NCI-H2227 (cell line): ENCODE measurements around the gene ACTR6.
A peak's percentile ranks its signal among the peaks of the same experiment; 100 is the strongest.
"Not testable (repeated sequence)": the region's sequence is repeated elsewhere in the genome, so short reads cannot be mapped to it uniquely, and the experiment has no call there.

Experiments
- DNase-seq: peaks from one replicate; lab custom pipeline; 2025; ENCODE audit not compliant: unreplicated experiment; lab: John Stamatoyannopoulos, UW

Gene ACTR6

DNA sequence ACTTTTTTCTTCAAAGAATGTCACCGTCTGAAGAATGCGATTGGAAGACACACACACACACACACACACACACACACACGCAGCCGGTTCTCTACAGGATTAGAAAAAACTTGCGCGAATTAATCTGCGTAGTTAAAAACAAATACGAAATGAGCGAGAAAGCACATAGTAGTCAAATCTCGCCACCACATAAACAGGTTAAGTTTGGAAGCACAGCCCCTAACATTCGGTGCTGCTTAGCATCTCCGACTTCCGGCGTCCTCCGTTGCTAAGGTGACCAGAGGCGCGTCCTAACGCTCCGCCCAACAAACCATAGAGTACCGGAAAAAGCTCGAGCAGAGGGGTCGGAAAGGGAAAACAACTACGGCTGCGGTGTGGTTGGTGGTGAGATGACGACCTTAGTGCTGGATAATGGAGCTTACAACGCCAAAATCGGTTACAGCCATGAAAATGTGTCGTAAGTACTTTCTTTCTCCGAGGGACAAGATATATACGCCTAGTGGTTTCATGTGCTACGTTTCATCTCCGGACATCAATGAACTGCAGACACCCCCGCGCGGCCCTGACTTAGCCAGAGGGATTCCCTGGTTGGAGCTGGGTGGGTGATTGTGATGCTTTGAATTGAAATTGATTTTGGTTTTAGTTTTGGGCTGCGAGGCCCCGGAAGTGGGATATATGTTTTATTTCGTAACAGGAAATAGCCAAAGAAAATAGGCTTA, at the start of gene ACTR6:
ACTR6 (plus strand) TSS at position 353 of the 719 bp plus-strand sequence; CDS start at position 390, 37 bp downstream.
- peak; percentile 98 for DNase-seq

DNA sequence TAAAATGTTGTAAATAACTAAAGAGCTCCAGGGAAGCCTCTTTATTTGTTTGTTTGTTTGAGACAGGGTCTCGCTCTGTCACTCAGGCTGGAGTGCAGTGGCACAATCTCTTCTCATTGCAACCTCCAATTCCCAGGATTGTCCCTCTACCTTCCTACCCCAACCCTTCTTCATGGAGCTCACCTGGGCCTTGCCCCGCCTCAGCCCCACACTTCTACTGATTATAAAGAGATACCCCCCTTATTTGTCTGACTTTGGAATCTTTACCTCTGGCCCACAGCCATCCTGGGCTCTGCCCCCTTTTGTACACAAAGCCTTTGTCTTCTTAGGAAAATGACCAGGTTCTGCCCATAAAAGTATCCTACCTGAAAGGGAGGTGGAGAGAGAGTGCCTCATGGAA, 48.8 kb upstream of the ACTR6 start:
- no peak for DNase-seq

DNA sequence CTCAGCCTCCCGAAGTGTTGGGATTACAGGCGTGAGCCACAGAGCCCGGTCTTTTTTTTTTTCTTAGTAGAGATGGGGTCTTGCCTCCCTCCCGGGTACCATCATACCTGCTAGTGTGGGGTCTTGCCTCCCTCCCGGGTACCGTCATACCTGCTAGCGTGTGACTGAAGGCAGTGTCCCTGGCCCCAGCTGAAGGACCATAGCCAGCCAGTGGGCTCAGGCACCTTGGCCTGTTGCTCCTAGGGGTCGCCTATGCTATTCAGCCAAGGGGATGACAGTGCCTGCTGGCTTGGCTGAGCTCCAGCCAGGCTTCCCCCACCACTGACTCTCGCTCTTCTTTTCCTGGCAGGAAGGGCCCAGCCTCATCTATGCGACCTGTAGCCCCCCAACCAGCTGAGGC, 47.5 kb upstream of the ACTR6 start:
- no peak for DNase-seq

DNA sequence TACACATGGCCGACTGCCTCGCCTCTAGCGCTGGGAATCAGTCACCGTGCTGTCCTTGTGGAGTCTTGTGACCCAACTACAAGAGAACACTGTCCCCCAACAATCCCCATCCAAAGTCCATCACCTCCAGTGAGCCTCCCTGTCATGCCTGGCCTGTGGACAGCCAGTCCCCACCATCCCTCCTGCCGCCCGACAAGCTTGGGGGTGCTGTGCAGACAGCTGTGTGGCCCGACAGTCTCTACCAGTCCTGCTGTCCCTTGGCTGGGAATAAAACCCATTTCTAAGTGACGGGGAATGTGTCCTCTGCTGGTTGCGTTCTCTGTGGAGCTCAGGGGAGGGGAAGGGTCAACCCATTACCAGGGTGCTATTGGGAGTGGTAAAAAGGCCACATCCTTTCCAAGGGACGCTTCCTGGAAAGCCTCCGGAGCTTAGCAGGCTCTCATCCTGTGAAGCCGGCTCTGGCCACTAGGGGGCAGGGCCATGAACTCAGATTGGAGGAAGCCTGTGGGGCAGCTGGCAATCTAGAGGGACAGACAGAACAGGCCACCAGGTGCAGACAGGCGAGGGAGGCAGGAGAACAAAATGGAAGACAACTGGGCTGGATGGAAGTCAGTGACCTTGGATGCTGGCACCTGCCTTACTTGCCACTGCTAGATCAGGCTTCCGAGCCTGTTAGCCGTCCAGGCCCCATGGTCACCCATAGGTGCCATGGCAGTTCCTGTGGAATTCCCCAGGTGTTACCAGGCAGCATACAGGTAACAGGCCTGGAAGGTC, 46.0 kb upstream of the ACTR6 start:
- DNase-seq: peak; percentile 70

DNA sequence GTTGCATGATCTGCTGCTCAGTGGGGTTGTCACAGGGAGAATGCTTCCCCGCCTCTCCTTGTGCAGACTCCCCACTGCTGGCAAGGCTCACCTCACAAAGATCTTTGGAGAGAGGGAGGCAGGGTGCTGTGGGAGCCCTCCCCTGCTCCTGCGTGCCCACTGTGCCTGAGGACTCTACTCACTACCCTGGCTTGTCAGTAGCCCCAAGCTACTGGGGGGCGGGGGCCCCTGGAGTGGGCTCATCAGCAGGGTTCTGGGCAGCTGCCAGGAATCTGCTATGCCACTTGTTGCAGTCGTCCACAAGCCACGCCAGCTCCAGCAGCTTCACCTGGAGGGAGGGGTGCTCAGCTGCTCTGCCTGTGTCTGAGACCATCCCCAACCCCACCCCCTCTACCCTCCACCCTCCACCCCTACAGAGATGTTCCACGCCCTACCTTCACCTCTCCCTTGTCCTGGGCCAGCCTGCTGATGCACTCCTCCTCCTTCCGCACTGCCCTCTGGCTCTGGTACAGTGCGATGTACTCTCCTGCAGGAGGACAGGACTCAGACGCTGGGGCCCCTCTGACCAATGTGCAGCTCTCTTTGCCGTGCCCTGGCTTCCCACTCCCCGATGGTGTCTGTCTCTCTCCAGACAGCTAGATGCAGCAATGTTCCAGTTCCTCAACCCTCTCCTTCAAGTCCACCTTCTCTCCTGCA, 43.7 kb upstream of the ACTR6 start:
- no peak for DNase-seq

DNA sequence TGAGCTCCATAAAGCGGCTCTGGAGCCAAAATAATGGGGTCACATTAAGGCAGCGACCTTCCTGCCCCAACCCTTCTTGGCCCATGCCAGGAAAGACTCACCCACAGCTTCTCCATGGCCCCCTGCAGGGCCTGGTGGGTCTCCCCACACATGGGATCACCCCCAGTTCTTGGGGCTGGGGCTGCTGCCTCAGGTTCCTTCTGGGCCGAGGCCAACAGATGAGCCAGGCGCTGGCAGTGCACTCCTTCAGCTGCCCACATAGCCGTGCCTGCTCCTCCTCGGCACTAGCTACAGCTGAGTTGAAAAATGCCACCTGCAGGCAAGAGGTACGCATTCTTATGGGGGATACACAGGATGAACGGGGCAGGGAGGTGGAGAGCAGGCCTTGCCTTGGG, 43.2 kb upstream of the ACTR6 start:
- DNase-seq: no peak

DNA sequence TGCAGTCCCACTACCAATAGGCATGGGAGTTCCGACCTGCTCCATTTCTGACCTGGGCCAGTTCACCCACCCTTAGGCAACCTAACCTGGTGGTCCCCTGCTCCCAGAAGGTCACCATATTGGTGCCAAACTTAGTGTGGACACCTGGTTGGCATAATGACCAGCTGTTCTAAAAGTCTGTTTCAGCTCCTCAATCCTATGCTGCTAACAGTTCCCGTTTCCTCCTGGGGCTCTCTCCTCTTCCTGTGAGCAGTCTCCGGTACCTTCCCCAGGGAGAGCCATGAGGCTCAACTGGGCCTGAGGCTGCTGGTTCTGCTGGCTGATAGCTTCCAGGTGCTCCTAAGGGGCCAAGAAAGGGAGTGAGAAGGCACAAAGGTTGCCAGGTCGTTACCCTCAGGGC, 42.1 kb upstream of the ACTR6 start:
- DNase-seq: no peak

DNA sequence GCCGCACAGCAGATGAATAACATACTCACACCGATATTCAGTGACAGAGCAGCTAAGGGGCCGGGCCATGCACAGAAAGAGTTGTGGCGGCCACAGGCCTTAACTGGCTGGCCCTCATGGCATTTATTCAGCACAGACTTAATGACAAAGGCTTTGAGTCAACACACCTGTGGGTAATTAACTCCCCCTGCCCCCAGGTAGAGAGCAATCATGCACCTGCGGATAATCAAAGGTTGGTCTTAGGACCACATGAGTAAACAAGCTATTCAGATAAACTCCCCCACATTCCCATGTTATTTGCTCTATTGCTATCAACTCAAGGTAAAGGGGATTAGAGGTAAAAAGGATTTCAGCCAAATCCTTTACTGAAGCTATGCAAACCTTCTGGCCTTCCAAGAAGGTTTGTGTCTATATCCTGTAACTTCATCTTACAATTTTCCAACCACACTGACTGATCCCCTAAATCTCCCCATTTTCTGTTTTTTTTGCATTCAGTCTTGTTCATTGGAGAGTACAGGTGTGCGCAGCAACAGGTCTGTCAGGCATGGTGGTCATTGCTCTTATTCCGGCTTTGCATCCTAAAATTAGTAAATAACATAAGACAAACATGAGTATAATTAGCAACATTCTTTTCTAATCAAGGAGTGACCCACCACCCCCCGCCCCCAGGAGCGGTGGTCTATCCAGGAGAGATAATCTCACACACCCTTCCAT, 41.1 kb upstream of the ACTR6 start:
- no peak for DNase-seq

DNA sequence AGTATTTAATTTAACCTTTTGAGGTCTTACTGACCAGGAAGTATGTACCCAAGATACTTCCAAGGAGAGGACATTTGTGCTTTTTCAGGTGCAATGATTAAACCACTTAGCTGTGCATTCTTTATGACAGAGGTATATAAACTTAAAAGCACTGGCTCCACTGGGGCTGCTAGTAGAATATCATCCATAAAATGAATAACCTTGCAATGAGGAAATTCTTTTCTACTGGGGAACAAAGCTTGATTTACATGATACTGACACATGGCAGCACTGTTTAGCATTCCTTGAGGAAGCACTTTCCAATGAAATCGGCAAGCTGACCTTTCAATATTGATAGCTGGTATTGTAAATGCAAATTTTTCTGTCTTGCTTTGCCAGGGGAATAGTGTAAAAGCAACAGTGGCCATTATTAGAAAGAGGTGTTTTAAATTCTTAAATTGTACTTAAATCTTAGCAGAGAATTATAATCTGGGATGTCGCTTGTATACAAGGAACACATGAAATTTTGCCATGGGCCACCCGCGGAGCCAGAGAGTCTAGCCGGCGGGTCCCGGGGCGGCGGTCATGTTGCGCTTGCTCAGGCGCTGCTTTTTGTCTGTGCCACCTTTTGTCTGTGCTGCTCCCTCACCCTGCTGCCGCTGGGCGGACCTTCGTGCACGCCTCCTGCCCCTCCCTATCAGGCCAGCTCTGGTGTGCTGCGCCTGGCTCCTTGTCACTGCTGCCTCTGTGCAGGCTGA, 37.0 kb upstream of the ACTR6 start:
- peak; percentile 87 for DNase-seq

DNA sequence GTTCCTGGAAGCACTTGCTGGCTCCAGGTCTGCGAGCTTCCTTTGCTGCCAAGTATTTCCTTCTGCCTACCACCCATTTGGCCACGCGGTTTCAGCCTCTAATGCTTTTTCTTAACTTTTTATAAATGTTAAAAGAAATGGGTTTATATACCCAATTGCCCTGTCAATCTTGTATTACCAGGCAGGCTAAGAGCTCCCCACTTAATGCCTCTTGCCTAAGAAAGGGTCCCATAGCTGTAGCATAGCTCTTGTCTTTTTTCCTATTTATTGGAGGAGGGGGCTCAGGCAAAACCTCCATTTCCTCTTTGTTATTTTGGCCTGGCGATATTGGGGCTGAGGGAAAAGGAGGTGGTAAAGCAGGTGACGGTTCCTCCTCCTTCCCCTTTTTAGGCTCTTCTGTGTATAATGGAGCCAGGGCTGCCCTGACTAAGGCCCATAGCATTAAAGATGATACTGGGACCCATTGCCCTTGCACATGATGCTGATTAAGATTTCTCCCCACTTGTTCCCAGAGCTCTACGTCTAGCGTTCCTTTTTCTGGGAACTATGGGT, 36.4 kb upstream of the ACTR6 start:
- DNase-seq: no peak

DNA sequence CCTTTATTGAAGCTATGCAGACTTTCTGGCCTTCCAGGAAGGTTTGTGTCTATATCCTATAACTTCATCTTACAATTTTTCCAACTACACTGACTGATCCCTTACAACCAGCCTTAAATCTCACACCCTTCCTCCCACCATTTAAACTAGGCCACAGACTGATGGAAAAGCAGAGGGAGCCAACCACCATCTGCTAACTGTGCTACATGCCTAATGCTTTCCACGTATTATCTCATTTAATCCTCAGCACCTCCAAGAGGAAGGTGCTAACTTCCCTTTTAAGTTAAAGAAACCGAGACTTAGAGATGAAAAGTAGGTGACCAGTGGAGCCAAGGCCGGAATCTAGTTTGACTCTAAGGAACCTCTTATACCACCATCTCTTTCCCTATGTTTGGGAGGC, 35.3 kb upstream of the ACTR6 start:
- no peak for DNase-seq

DNA sequence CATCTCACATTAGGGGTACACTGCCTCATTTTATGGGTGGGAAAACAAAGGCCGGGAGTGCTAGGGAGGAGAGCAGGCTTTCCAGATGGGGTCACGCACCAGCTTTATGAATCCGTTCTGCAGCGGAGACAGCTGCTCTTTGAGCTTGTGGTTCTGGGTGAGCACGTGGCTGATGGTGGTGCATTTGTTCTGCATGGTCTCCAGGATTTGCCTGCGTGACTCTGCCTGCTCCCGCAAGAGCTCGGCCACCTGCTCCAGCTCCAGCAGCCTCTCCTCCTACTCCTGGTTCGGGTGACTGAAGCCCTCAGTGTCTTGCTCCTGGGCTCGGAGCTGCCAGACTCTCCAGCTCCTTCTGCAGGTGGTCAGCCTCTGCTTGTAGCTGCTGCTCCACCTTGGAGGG, 34.4 kb upstream of the ACTR6 start:
- no peak for DNase-seq

DNA sequence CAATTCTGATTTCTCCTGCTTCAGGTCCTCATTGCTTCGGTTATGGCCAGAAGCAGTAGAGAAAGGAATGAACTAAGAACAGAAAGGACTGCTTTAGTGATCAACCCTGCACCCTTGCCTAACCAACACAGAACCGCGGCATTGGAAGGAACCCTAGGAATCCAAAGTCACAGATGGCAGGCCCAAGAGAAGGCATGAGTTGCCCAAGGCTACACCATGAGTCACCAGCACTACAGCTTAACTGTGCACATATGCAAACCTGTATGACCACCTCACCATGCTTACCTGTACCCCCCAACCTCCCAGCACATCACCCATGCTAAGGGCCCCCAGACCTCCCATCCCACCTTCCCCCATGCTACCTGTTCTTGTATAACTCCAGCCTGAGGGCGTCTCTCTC, 32.1 kb upstream of the ACTR6 start:
- no peak for DNase-seq

DNA sequence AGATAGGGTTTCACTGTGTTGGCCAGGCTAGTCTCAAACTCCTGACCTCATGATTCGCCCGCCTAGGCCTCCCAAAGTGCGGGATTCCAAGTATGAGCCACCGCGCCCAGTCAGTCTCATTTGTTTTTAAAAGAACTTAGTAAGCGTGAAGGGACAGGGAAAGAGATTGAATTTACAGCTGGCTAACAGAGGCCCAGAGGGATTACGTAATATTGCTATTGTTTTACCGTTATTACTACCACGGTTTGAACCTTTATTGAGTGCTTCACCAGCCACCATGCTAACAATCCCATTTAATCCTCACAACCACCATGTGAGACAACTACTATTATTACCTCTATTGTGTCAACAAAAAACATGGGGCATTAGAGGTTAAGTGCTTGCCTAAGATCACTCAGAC, 31.3 kb upstream of the ACTR6 start:
- no peak for DNase-seq

DNA sequence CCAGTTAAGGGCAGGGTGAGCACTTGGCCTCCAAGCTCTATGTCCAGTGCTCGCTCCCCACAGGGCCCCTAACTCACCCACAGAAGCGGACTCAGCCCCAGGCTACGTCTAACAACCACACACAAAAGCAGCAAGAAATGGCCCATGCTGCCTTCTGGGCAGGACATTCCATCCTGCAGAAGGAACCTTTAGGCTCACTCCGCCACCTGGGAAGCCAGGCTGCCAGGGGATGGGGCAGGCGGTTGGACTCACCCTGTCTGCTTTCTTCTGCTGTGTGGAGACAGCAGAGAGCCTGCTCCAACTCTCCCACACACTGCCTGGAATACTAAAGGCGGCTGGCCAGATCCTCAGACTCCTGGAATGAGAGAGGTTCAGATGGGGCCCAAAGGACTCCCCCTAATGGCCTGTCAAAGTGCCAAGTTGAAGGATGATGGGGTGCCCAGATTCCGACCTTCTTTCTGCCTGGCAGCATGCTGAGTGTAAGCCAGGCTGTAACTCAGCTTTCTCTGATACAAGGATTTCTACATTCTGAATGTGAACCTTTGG, 30.2 kb upstream of the ACTR6 start:
- no peak for DNase-seq

DNA sequence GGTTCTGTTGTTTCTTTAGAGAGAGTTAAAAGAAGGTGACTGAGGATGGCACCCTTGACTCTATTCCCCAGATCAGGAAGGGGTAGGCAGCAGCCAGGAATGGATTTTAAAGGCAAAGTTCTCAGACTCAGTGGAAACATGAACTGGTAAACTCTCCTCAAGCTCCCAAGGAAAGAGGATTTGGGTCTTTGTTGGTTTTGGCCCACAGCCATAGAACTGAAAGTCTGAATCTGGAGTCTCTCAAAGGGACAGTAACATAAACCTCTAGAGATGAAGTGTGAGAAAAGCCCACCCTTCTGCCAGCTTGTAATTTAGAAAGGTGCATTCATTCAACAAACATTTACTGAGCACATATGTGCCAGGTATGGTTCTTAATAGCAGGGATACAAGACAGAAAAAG, 29.4 kb upstream of the ACTR6 start:
- DNase-seq: no peak

DNA sequence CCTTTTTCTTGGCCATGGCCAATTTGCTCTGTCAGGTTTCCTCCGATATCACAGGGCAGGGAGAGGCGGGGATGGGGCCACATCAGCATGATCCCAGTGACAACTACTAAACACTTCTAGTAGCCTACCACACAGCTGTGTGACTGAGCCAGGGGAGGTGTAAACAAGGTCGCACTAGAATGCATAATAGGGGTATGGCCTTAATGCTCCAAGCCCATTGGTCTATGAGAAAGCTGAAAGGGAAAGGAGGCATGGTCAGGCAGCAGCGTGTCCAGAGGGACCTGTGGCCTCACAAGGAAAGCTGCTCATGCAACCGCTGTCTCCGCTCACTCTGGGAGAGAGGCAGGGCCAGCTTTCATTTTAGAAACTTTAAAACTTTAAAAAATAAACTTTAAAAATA, 27.5 kb upstream of the ACTR6 start:
- DNase-seq: no peak

DNA sequence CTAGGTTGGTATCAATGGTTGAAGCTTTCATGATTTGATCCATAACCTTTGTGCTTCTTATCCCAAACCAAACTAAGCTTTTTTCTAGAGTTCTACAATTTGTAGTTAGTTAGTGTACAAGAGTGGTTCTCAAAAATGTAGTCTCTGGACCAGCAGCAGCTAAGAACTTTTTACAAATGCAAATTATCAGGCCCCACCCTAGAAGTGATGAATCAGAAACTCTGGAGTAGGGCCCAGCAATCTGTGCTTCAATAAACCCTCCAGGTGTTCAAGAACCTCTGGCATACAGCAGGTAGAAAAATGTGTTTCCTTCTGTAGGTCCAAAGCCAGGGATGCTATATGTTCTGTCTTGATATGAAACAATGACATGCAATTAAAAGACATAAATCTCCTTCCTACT, 26.1 kb upstream of the ACTR6 start:
- DNase-seq: no peak

DNA sequence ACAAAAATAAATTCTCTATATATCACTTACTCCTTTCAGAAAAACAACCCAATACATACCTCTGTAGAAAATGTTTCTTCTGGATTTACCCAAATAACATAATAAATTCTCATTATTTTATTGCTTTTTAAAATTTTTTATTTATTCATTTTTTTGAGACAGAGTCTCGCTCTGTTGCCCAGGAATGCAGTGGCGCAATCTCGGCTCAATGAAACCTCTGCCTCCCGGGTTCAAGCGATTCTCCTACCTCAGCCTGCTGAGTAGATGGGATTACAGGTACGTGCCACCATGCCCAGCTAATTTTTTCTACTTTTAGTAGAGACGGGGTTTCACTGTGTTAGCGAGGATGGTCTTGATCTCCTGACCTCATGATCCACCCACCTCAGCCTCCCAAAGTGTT, 24.1 kb upstream of the ACTR6 start:
- not testable (repeated sequence) for DNase-seq

DNA sequence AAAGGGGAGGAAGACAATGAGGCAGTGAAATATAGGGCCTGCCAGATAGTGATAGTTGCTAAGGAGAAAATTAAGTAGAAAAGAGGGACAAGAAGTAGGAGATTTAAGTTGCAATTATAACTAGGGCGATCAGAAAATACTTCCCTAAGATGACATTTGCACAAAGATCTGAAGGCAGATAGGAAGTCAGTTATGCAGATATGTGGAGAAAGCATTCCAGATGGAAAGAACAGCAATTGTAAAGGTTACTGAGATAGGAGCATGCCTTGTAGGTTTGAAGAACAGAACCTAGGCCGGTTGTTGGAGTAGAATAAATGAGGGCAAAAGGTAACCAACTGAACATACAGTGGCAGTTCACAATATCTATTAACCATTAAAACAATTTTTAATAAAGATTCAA, 21.4 kb upstream of the ACTR6 start:
- no peak for DNase-seq
